DLD1 (cell line): ENCODE data around the gene NF2.

Source experiments
- in situ Hi-C: cut with HindIII; loops from 2 replicates; pipeline ENCODE4 v1.10.0; 2017; ENCODE audit warnings: low sequenced_read_pairs

The NF2 gene

DNA sequence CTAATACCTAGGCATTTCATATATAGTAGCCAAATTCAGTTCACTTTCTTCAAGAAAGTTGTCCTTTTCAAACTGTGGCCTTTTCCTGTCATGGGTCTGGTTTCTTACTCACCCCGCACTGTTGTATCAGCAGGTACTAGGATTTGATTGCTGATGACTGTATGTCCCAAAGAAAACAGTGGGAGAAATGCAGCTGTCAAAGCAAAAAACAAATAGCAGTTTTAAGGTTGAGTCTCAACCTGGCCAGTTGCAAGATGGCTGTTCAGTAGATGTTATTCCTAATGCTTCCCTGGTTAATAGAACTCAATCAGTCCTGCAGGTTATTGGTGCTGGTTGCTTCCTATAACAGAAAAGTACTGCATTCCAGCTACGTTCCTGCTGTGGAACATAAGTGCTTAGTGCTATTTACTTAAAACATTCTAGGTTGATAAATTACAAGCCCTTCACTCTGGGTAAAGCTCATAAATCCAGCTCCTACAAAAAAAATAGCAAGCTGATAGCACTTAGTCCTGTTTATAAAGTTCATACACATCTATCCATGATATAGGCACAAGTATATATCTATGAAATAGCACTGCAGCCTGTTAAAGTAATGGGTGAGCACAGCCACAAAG lies 26.6 kb downstream of the NF2 start:
- in situ Hi-C loops, result no loop called here

DNA sequence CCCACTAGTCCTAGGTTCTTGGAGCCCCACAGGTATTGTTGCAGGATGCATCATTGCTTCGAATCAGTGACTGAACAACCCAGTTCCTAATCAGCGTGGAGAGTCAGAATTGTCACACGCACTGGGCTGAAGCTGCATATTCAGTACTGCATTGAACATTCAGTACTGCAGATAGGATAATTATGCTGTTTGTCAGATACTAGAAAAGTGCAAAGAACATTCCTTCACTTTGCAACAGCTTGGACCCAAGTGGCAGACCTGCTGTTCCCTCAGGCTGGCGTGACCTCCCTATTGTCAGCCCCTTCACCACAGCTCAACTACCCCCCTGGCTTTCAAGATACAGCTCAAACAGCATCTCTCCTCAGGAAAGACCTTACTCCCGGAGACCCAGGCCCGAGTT lies 27.6 kb downstream of the NF2 start:
- in situ Hi-C loops, result no loop called here

DNA sequence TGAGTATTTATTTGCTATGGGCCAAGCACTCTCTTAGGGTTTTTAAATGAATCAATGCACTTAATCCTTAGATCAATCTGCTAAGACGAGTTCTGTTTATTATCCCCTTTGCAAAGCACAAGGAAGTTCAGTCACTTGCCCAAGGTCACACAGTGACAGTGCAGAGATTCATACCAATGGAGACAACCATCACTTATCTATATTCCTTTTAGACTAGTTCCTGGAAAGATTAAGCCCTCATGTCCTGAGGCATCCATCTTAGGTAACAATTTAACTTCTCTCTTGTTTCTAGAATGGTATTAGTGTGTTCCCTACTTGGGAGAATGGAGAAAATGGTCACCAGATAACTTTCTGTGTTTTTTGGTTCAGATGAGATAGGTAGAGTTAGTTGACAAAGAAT lies 28.3 kb downstream of the NF2 start:
- in situ Hi-C loops, result no loop called here

- in situ Hi-C loops, result no loop called here
Measured at GRCh38 chr22:29632672-29633071, 29.2 kb downstream of the NF2 start.

DNA sequence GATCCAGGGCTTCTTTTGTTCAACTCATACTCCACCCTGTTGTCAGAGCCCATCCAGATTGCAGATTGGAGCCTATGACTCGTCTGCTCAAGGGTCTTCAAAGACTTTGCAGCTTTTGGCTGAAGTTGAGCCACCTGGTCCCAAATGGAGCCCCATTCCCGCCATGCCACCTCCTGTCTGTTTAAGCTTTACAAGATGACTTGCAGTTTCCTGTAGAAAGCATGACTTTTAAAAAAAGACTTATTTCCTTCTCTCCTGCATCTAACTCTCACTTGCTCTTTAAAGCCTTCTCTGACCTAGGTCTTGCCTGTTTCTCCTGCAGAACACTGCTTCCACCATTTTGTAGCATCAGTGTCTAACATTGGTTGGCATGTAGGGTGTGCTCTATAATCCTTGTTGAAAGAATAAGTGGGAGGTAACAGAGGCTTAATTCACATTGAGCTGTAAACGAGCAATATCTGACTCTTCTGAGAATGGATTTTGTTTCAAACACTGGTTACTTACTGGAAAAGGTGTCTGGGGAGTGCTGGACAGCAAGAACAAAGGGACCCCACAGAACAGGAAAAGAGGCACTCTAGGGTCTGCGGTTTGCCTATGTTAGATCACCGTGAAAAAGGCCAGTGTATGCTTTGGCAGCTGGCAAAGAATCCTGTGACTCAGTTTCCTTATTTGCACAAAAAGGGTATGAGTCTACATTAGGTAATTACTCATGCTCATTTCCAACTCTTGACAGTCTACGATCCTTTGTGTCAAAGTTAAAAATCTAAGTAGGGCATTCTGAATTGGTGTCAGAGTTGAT lies 30.3 kb downstream of the NF2 start:
- in situ Hi-C loops, result no loop called here

DNA sequence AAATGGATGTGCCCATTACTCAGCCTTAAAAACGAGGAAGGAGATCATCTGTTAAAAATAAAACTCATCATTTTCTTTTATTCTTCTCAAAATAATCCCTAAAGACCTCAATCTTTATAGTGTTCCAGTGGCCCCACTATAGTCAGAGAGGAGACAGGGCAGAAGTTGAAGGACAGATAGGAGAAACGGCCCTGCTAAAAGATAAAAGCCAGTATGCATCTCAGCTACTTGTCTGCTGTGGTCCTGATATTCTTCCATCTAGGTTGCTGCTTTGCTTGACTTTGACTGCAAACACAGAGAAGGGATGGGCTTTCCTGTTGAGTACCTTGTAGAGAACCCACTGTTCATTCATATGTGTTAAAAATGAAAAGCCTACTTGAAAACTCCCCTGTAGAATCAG lies 31.4 kb downstream of the NF2 start:
- in situ Hi-C loops, result no loop called here

DNA sequence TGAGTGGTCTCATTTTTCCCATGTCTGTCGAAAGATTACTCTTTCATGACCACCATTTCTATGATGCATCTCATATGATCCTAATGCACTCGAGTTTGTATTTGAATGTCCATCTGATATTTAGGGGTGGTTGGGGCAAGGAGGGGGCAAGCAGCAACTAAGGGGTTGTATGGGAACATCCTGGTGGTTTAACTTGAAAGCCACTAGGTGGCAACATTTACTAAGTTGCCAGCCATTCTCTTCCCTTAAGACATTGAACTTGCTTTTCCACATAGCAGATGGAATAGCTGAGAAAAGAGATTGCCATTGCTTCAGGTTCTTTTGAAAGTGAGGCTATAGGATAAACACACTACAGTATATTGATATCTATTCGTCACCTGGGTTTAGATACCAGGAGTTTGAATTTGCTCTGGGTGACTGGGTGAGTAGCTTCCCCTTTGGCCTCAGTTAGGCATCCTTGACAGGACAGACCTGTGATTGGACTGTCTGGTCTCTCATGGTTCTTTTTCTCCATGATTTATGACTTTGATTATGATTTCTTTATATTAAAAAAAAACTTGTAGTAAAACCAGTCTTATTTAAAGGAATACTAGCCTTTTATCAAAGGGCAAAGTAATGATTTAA lies 32.4 kb downstream of the NF2 start:
- in situ Hi-C loops, result no loop called here

DNA sequence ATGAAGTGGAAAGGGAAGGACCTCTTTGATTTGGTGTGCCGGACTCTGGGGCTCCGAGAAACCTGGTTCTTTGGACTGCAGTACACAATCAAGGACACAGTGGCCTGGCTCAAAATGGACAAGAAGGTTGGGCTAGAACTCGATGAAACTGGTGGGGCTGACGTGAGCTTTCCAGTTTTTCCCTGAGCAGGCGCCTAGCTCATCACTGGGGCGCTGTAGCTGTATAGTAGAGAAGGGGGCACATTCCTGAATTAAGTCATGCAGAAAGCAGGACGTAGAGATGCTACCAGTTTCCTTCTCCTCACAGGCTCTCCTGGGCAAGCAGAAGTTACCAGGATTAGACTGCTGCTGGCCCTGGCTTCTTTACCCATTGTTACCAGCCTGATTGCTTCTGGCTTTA lies 33.3 kb downstream of the NF2 start:
- in situ Hi-C loops, result no loop called here

GRCh38 chr22:29637181-29637580 lies 33.7 kb downstream of the NF2 start:
- in situ Hi-C loops, result no loop called here

GRCh38 chr22:29638678-29639077 lies 35.2 kb downstream of the NF2 start:
- in situ Hi-C loops, result no loop called here

- in situ Hi-C loops, result no loop called here
Measured at GRCh38 chr22:29639096-29639495, 35.7 kb downstream of the NF2 start.

- in situ Hi-C loops, result no loop called here
Measured at GRCh38 chr22:29641042-29641699, 37.7 kb downstream of the NF2 start.

DNA sequence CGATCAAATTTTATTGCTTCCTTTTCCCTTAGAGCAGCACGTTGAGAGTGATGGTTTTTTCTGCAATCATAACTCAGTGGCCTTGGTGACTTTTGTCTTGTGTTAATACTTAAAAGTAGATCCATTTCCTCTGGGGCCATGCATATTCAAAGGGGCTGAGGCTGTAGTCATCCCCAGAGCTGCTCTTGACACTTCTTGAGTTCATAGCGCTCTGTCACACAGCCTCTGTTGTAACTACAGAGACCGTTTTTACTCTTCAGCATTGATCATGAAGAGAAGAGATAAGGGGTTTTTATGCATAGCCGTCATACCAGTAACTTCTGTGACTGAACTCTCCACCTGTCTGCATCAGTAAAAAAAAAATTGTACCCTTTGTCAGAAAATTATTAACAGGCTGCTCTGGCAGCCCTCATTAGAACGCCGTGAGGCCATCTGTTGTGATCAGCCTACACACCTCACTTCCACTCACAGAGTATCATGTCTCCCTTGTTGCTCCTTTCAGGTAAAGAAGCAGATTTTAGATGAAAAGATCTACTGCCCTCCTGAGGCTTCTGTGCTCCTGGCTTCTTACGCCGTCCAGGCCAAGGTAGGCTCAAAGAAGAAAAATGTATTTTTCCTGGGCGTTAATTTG lies 38.4 kb downstream of the NF2 start:
- in situ Hi-C loops, result no loop called here

- in situ Hi-C loops, result no loop called here
Measured at GRCh38 chr22:29642694-29643093, 39.3 kb downstream of the NF2 start.

GRCh38 chr22:29647954-29648737 lies 44.7 kb downstream of the NF2 start:
- in situ Hi-C loops, result no loop called here

DNA sequence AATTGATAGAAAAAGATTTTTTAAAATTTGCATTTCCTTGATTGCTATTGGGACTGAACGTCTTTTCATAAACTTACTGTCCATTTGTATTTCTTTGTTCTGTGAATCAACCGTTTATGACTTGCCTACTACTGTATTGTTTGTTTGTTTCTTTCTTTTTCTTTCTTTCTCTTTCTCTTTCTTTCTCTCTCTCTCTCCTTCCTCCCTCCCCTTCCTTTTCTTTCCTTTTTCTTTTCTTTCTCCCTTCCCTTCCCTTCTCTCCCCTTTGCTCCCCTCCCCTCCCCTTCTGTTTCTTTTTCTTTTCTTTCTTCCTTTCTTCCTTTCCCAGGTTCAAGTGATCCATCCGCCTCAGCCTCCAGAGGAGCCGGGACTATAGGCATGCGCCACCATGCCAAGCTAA lies 46.9 kb downstream of the NF2 start:
- in situ Hi-C loops, result no loop called here

GRCh38 chr22:29651652-29652051 lies 48.2 kb downstream of the NF2 start:
- in situ Hi-C loops, result no loop called here

- in situ Hi-C loops, result no loop called here
Measured at GRCh38 chr22:29654420-29654819, 51.0 kb downstream of the NF2 start.

- in situ Hi-C loops, result no loop called here
Measured at GRCh38 chr22:29654882-29655281, 51.4 kb downstream of the NF2 start.

DNA sequence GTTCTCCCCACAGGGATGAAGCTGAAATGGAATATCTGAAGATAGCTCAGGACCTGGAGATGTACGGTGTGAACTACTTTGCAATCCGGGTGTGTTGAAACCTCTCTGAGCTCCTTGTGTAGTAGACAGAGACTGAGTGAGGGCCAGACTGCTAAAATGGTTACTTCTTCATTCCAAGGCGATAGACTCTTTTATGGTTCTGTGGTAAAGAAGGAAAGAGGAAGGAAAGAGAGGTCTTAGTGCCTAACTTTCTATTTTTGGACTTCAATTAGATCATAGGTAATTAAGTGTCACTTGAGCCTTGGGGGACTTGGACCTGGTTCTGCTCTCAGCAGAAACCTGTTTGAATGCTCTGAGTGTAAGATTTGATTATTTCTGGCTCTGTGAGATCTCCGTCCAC lies 54.7 kb downstream of the NF2 start:
- in situ Hi-C loops, result no loop called here

GRCh38 chr22:29660021-29660420 lies 56.6 kb downstream of the NF2 start:
- in situ Hi-C loops, result no loop called here
